Naive thymus-derived CD8-positive, alpha-beta T cell (primary cell): ENCODE data around the gene SPAG4. TPM values are rescaled to one million over a fixed set of nuclear protein-coding genes. Genes with fewer than 3 reads are reported as not detected.

Experiments used
- ATAC-seq, 2 donors: fragments of 150-1000 bp; cut with Tn5 transposase in 1 of 2; sonication (Bioruptor Pico), chemical (Tn5 transposase) in 1 of 2; 1 replicate in 1 of 2; 2 replicates in 1 of 2; pipeline ENCODE4 v1.10.0; 2021; ENCODE audit warnings: mild to moderate bottlenecking in 2 of 2, moderate library complexity in 2 of 2
- POLR2A ChIA-PET: fragments of 350-600 bp; sonication (Branson Sonifier 250); formaldehyde crosslinking; loops from one replicate; lab custom pipeline; 2021; ENCODE audit warnings: antibody characterized with exemption; lab: Charles Lee
- DNase-seq, 10 donors: peaks; one replicate each; pipeline versions ENCODE4 v3.0.0 to v3.0.0-alpha.2; 2020 to 2022
- H3K27ac Mint-ChIP-seq, 10 donors: one replicate each; pipeline ENCODE4 v1.8.0; 2020 to 2022; ENCODE audit warnings: mild to moderate bottlenecking in 10 of 10, mixed read lengths in 10 of 10, moderate library complexity in 4 of 10, inconsistent platforms in 1 of 10
- H3K27me3 Mint-ChIP-seq, 5 donors: one replicate each; pipeline ENCODE4 v1.8.0; 2021 to 2022; ENCODE audit warnings: mixed read lengths in 5 of 5
- H3K36me3 Mint-ChIP-seq, 3 donors: one replicate each; pipeline ENCODE4 v1.8.0; 2020 to 2022; ENCODE audit warnings: mixed read lengths in 3 of 3, mild to moderate bottlenecking in 2 of 3, inconsistent platforms in 1 of 3
- H3K4me1 Mint-ChIP-seq, 4 donors: one replicate each; pipeline ENCODE4 v1.8.0; 2021 to 2022; ENCODE audit warnings: mixed read lengths in 4 of 4
- H3K4me3 Mint-ChIP-seq, 10 donors: one replicate each; pipeline ENCODE4 v1.8.0; 2020 to 2022; ENCODE audit warnings: mild to moderate bottlenecking in 10 of 10, mixed read lengths in 10 of 10, moderate library complexity in 6 of 10, inconsistent platforms in 1 of 10
- H3K9me3 Mint-ChIP-seq, 9 donors: one replicate each; pipeline ENCODE4 v1.8.0; 2020 to 2022; ENCODE audit warnings: mixed read lengths in 9 of 9, mild to moderate bottlenecking in 3 of 9, inconsistent platforms in 1 of 9, moderate library complexity in 1 of 9
- polyA plus RNA-seq, 3 donors: library from polyadenylated mRNA; unstranded; fragments of 300-500 nt; fragmentation: Illumina TruSeq; gene quantifications; one replicate each; pipeline ENCODE4 v1.2.3, GENCODE V29; 2021
- total RNA-seq, 8 experiments: library from RNA in 2 of 8; stranded (reverse) in 2 of 8; gene quantifications; one replicate each; pipeline ENCODE4 v1.2.3 and lab custom pipeline; 2021 to 2026

SPAG4 gene
- total and polyA plus RNA-seq, 5 experiments from 2014 or later = 0.19 to 1.2 (median 0.47) TPM

DNA sequence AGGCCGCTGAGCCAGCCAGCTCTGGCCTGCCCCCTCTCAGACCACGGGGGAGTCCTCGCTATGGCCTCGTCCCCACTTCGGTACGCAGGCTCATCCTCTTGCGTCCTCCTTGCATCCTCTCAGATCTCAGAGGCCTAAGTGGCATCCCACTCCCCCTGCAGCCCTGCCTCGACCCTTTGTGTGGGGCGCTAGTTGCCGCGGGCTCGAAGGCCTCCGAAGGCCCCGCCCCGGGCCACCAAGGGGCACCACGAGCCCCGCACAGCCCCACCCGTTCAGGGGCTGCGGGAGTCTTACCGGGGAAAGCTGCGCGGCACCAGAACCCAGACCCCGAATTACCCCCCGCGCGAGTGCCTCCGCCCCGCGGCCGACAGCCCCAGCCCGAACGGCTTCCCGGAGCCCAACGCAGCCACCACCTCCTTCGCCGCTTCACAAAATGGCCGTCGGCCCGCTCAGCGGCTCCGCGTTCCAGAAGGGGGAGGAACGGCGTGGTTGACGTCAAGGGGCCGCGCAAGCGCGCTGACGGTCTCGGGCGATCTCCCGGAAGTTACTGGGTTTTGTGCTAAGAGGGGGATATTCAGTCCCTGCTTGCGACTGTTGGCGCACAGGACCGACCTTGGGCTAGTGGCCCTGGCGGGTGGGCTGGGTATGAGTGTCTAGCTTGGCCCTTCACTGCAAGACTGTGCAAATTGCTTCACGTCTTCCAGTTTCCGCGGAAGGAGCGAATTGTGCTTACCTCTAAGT, 49.0 kb downstream of the SPAG4 start, which contains the start of the genes CPNE1 and RBM12:
Gene CPNE1, minus strand, starts transcription at position 435 of the 741 bp plus-strand sequence. CDS start 31,977 bp downstream, outside the sequence.
Gene RBM12, minus strand, starts transcription at position 435 of the 741 bp plus-strand sequence. CDS start 9,578 bp downstream, outside the sequence.
- H3K36me3 Mint-ChIP-seq = peaks cover 0 to 17% (median 8%) of the 10 kb centered on the region in 3 donors
- H3K27ac Mint-ChIP-seq = peak within 1 kb of the TSS; percentile 96 to 100 (median 99)
- peaks cover 11 to 56% (median 48%) of the 10 kb centered on the region in 4 donors for H3K4me1 Mint-ChIP-seq
- ATAC-seq (peak; percentile 77 to 78), DNase-seq (peak; percentile 87 to 97 (median 94))
- no peaks in the 10 kb centered on the region for H3K9me3 Mint-ChIP-seq
- POLR2A ChIA-PET = interaction anchor here (0.6 to 7.6 kb wide), 23 partner anchors 9 to 387 kb away, joined by 3 to 101 read pairs (median 6); partner anchors contain the start of genes CEP250, ERGIC3, NFS1 and PHF20
- no peaks in the 10 kb centered on the region for H3K27me3 Mint-ChIP-seq
- peak within 1 kb of the TSS; percentile 89 to 98 (median 96) for H3K4me3 Mint-ChIP-seq

DNA sequence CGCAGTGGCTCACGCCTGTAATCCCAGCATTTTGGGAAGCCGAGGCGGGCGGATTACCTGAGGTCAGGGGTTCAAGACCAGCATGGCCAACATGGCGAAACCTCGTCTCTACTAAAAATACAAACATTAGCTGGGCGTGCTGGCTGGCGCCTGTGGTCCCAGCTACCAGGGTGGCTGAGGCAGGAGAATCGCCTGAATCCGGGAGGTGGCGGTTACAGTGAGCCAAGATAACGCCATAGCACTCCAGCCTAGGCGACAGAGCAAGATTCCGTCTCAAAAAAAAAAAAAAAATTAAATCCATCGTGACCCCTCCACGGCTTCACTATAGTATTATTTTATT, 50.3 kb downstream of the SPAG4 start:
- Mint-ChIP-seq H3K27ac (peak overlapping the region in 7 of 10 donors; percentile 44 to 99 (median 74)), H3K36me3 (peaks cover 0 to 27% (median 18%) of the 10 kb centered on the region in 3 donors), H3K4me3 (peak overlapping the region in 5 of 10 donors; percentile 22 to 48 (median 41)), H3K9me3 (no peaks in the 10 kb centered on the region), H3K27me3 (no peaks in the 10 kb centered on the region), H3K4me1 (peaks cover 6 to 43% (median 35%) of the 10 kb centered on the region in 4 donors)
- POLR2A ChIA-PET = interaction anchor here (0.7 to 7.6 kb wide), 9 partner anchors 12 to 288 kb away, joined by 4 to 101 read pairs (median 12); partner anchors contain the start of genes NFS1, RBM39, ROMO1 and SCAND1
- ATAC-seq (no peak), DNase-seq (no peak)

DNA sequence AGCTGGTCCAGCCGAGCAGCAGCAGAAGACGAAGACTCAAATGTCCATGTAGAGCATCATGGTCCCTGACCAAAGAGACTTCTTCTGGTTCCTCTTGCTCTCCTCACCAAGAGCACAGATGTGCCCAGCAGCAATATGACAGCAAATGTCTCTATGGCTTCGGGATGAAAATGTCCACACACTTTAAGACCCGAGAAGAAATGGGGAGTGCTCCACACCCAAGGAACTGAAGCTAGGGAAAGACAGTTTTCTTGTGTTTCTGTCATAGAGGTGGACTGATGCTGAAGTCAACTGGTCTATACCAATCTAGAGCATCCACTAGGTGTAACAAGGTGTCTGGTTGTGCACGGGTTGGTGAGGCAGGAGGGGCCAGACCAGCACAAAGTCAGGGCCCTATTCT, 53.6 kb downstream of the SPAG4 start:
- ATAC-seq (no peak), DNase-seq (no peak)
- no peaks in the 10 kb centered on the region for H3K9me3 Mint-ChIP-seq
- H3K36me3 Mint-ChIP-seq = peaks cover 5 to 58% (median 32%) of the 10 kb centered on the region in 3 donors
- no peaks in the 10 kb centered on the region for H3K27me3 Mint-ChIP-seq
- no peak overlapping the region for H3K4me3 Mint-ChIP-seq
- POLR2A ChIA-PET = no interaction called here
- H3K4me1 Mint-ChIP-seq = peaks cover 2 to 10% (median 4%) of the 10 kb centered on the region in 4 donors
- H3K27ac Mint-ChIP-seq = peak overlapping the region in 2 of 10 donors; percentile 35 to 47

DNA sequence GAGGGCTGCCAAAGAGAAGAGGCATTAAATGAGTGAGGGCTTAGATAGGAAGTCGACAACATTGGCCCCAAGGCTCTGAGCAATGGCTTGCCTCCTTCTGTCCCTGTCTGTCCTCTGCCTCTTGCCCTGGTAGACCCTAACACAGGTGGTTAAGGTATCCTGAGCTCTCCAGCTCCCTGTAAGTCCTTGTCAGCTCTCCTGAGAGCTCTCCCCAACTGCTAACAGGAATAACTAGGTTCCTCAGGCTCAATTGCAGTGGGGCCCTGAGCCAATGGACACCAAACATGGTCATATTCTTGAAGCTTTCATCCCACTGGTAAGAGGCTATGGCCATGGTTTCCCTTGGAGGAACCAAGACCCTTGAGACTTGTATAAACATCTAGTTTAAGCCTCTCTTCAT, 54.1 kb downstream of the SPAG4 start:
- no peak for ATAC-seq
- Mint-ChIP-seq H3K27ac (peak overlapping the region in 1 of 10 donors; percentile 47), H3K9me3 (no peaks in the 10 kb centered on the region), H3K36me3 (peaks cover 5 to 63% (median 32%) of the 10 kb centered on the region in 3 donors), H3K4me1 (peaks cover 2 to 5% (median 4%) of the 10 kb centered on the region in 4 donors), H3K27me3 (no peaks in the 10 kb centered on the region), H3K4me3 (no peak overlapping the region)
- POLR2A ChIA-PET = interaction anchor here (0.7 kb wide), 1 partner anchor 30 kb away, joined by 3 read pairs; the partner anchor contains the start of genes NFS1 and ROMO1
- no peak for DNase-seq

Other genes with a start within 250 kb of the SPAG4 start
- gene UQCC1, start 203.9 kb upstream of the SPAG4 start, total RNA-seq = 10 to 100 TPM; 54.3 to 57.0 TPM
- gene UQCC1, start 203.9 kb upstream of the SPAG4 start, polyA plus RNA-seq = 10 to 100 TPM in 2 of 3 donors, 1 to 10 TPM in 1; 9.6 to 17.5 (median 13.1) TPM
- not detected for gene GDF5, start 177.6 kb upstream of the SPAG4 start, total RNA-seq
- not detected for gene GDF5, start 177.6 kb upstream of the SPAG4 start, polyA plus RNA-seq
- 10 to 100 TPM; 54.9 to 65.4 TPM for gene CEP250, start 160.2 kb upstream of the SPAG4 start, total RNA-seq
- gene CEP250, start 160.2 kb upstream of the SPAG4 start, polyA plus RNA-seq = 10 to 100 TPM in 1 of 3 donors, 1 to 10 TPM in 2; 4.5 to 17.5 (median 6.0) TPM
- not detected for gene C20orf173, start 86.2 kb upstream of the SPAG4 start, total RNA-seq
- gene C20orf173, start 86.2 kb upstream of the SPAG4 start, polyA plus RNA-seq = not detected
- 100 to 1,000 TPM; 146 to 149 TPM for gene ERGIC3, start 73.8 kb upstream of the SPAG4 start, total RNA-seq
- 100 to 1,000 TPM; 129 to 150 (median 149) TPM for gene ERGIC3, start 73.8 kb upstream of the SPAG4 start, polyA plus RNA-seq
- 100 to 1,000 TPM; 413 to 454 TPM for gene CPNE1, start 49.1 kb downstream of the SPAG4 start, total RNA-seq
- gene CPNE1, start 49.1 kb downstream of the SPAG4 start, polyA plus RNA-seq = 100 to 1,000 TPM; 329 to 392 (median 384) TPM
- gene RBM12, start 49.1 kb downstream of the SPAG4 start, total RNA-seq = 100 to 1,000 TPM; 112 to 132 TPM
- gene RBM12, start 49.1 kb downstream of the SPAG4 start, polyA plus RNA-seq = 10 to 100 TPM; 35.2 to 43.7 (median 39.9) TPM
- gene NFS1, start 83.5 kb downstream of the SPAG4 start, total RNA-seq = 10 to 100 TPM; 24.8 to 25.5 TPM
- 10 to 100 TPM in 2 of 3 donors, 1 to 10 TPM in 1; 8.6 to 16.6 (median 14.1) TPM for gene NFS1, start 83.5 kb downstream of the SPAG4 start, polyA plus RNA-seq
- 10 to 100 TPM; 39.7 to 40.3 TPM for gene ROMO1, start 83.6 kb downstream of the SPAG4 start, total RNA-seq
- gene ROMO1, start 83.6 kb downstream of the SPAG4 start, polyA plus RNA-seq = 100 to 1,000 TPM; 305 to 421 (median 381) TPM
- 100 to 1,000 TPM; 687 to 713 TPM for gene RBM39, start 126.4 kb downstream of the SPAG4 start, total RNA-seq
- 100 to 1,000 TPM; 110 to 134 (median 112) TPM for gene RBM39, start 126.4 kb downstream of the SPAG4 start, polyA plus RNA-seq
- gene PHF20, start 156.2 kb downstream of the SPAG4 start, total RNA-seq = 10 to 100 TPM; 79.0 to 82.8 TPM
- gene PHF20, start 156.2 kb downstream of the SPAG4 start, polyA plus RNA-seq = 100 to 1,000 TPM; 114 to 135 (median 125) TPM